ENCODE measurements around the gene ALG12. TPM values are rescaled to one million over a fixed set of nuclear protein-coding genes. Genes with fewer than 3 reads are reported as not detected.

ALG12 gene
- total and polyA plus RNA-seq, 2 experiments from 2014 or later, result 18.7 to 23.3 TPM

- TF ChIP-seq, protein P1, sequence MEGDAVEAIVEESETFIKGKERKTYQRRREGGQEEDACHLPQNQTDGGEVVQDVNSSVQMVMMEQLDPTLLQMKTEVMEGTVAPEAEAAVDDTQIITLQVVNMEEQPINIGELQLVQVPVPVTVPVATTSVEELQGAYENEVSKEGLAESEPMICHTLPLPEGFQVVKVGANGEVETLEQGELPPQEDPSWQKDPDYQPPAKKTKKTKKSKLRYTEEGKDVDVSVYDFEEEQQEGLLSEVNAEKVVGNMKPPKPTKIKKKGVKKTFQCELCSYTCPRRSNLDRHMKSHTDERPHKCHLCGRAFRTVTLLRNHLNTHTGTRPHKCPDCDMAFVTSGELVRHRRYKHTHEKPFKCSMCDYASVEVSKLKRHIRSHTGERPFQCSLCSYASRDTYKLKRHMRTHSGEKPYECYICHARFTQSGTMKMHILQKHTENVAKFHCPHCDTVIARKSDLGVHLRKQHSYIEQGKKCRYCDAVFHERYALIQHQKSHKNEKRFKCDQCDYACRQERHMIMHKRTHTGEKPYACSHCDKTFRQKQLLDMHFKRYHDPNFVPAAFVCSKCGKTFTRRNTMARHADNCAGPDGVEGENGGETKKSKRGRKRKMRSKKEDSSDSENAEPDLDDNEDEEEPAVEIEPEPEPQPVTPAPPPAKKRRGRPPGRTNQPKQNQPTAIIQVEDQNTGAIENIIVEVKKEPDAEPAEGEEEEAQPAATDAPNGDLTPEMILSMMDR (conservative IDR thresholded peaks at IDR 0.05; ENCODE audit: low read depth in 2 of 2), result no peak
- no peak for TF ChIP-seq EZH2 (IDR thresholded peaks at IDR 0.05; ENCODE audit: low read depth, unreplicated experiment)
- TF ChIP-seq EZH2phosphoT487 (IDR thresholded peaks at IDR 0.05; ENCODE audit: unreplicated experiment), result no peak
- no peak for TF ChIP-seq ZNF331 (CRISPR knock-in tag; IDR thresholded peaks at IDR 0.05; ENCODE audit: low read depth)
- no peak for TF ChIP-seq REST (IDR thresholded peaks at IDR 0.05; ENCODE audit: unreplicated experiment)
- no peak for TF ChIP-seq POLR2AphosphoS5 (IDR thresholded peaks at IDR 0.05; ENCODE audit: low read depth)
Measured at GRCh38 chr22:49906071-49906798, 12.0 kb downstream of the ALG12 start (continued).

DNA sequence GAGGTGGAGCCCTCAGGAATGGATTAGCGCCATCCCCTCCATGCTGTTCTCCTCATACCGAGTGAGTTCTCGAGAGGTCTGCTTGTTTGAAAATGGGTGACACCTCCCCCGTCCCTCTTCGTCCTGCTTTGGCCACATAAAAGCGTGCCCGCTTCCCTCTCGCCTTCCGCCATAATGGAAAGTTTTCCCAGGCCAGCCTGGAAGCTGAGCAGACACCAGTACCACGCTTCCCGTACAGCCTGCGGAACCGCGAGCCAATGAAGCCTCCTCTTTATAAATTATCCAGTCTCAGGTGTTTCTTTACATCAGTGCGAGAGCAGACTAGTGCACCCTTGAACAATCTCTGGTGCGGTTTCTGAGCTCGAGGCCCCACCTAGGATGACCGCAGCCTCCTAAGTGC, 12.8 kb downstream of the ALG12 start:
- 0 out of 3 replicates have a peak, but pooled peaks cover 3% of the 10 kb centered on the region for H3K4me1 Mint-ChIP-seq
- Histone ChIP-seq H3K36me3 (ENCODE audit: insufficient read depth) (no peaks in the 10 kb centered on the region), H3K4me1 (ENCODE audit: insufficient read depth) (no peaks in the 10 kb centered on the region), H3K79me2 (replicated peaks; ENCODE audit: insufficient read depth) (no peaks in the 10 kb centered on the region), H3K27me3 (ENCODE audit: insufficient read depth) (no peaks in the 10 kb centered on the region), H3K4me2 (no peak overlapping the region), H2AFZ (no peak overlapping the region), H4K20me1 (replicated peaks; ENCODE audit: insufficient read depth) (no peaks in the 10 kb centered on the region), H3K27ac (ENCODE audit: low read depth) (no peak overlapping the region), H3K9me2 (ENCODE audit: insufficient read depth) (no peaks in the 10 kb centered on the region), H3F3A (replicated peaks; ENCODE audit: low read depth) (peaks cover 21% of the 10 kb centered on the region), H3K4me3 (no peak overlapping the region)
- no peak overlapping the region for H3K27ac Mint-ChIP-seq
- ATAC-seq (peak; percentile 38), DNase-seq (ENCODE audit: low spot score) (no peak)
- H3K27me3 Mint-ChIP-seq (ENCODE audit: insufficient read depth, low read depth, poor library complexity), result peaks cover 17% of the 10 kb centered on the region
- peaks cover 16% of the 10 kb centered on the region for H3K9me3 Mint-ChIP-seq
- H3K4me3 Mint-ChIP-seq, result no peak overlapping the region
- peaks cover 47% of the 10 kb centered on the region for H3K36me3 Mint-ChIP-seq (ENCODE audit: low read depth)
- TF ChIP-seq POLR2AphosphoS5 (IDR thresholded peaks at IDR 0.05; ENCODE audit: low read depth), result no peak
- TF ChIP-seq, protein P1 (conservative IDR thresholded peaks at IDR 0.05; ENCODE audit: low read depth in 2 of 2), result no peak
- no peak for TF ChIP-seq ZNF462 (CRISPR knock-in tag; IDR thresholded peaks at IDR 0.05)
- TF ChIP-seq STAT1 (IDR thresholded peaks at IDR 0.05; ENCODE audit: unreplicated experiment), result no peak
- no peak for TF ChIP-seq JUNB (IDR thresholded peaks at IDR 0.05; ENCODE audit: unreplicated experiment)
- TF ChIP-seq ZNF331 (CRISPR knock-in tag; IDR thresholded peaks at IDR 0.05; ENCODE audit: low read depth), result no peak
- TF ChIP-seq NANOG (IDR thresholded peaks at IDR 0.05; ENCODE audit: borderline replicate concordance), result no peak

Data from GM23338 (cell line).